NCI-H1436 treated with DMSO at 0.1 percent for 48 hours (cell line): ENCODE measurements around the gene SHD.
"Not testable (repeated sequence)": the region's sequence is repeated elsewhere in the genome, so short reads cannot be mapped to it uniquely, and the experiment has no call there.

Source experiments
- DNase-seq: peaks from one replicate; lab custom pipeline; 2025; lab: John Stamatoyannopoulos, UW

SHD gene

GRCh38 chr19:4278419-4279266 is at the start of gene SHD:
TSS of gene SHD (plus strand) at chr19:4279266. CDS start at chr19:4280064, 798 bp downstream.
- DNase-seq: no peak

GRCh38 chr19:4230237-4230636 is 48.8 kb upstream of the SHD start:
- not testable (repeated sequence) for DNase-seq

- DNase-seq: not testable (repeated sequence)
These were observed 47.5 kb upstream of the SHD start for GRCh38 chr19:4231521-4231920.

- DNase-seq: not testable (repeated sequence)
These were observed 46.9 kb upstream of the SHD start for GRCh38 chr19:4232139-4232538.

GRCh38 chr19:4232614-4233281 is 46.3 kb upstream of the SHD start:
- DNase-seq: no peak

GRCh38 chr19:4233282-4233853 is 45.7 kb upstream of the SHD start:
- DNase-seq: no peak

GRCh38 chr19:4234142-4234861 is 44.8 kb upstream of the SHD start:
- no peak for DNase-seq

- no peak for DNase-seq
These were observed 44.2 kb upstream of the SHD start for GRCh38 chr19:4234862-4235201.

GRCh38 chr19:4237510-4237909 is 41.6 kb upstream of the SHD start:
- DNase-seq: not testable (repeated sequence)

- DNase-seq: no peak
These were observed 40.2 kb upstream of the SHD start for GRCh38 chr19:4238831-4239230.

- DNase-seq: no peak
These were observed 37.1 kb upstream of the SHD start for GRCh38 chr19:4241824-4242430.

GRCh38 chr19:4245938-4246337 is 33.1 kb upstream of the SHD start:
- not testable (repeated sequence) for DNase-seq

GRCh38 chr19:4246767-4247593 is 32.1 kb upstream of the SHD start, which contains the start of gene YJU2:
TSS of gene YJU2 (plus strand) at chr19:4247080. CDS start at chr19:4247147, 67 bp downstream.
- DNase-seq: peak; percentile 98

GRCh38 chr19:4256563-4256962 is 22.5 kb upstream of the SHD start:
- DNase-seq: no peak

- DNase-seq: no peak
These were observed 22.0 kb upstream of the SHD start for GRCh38 chr19:4257025-4257424.

GRCh38 chr19:4258181-4258580 is 20.9 kb upstream of the SHD start:
- no peak for DNase-seq

- DNase-seq: no peak
These were observed 18.4 kb upstream of the SHD start for GRCh38 chr19:4260613-4261191.

GRCh38 chr19:4264812-4265211 is 14.3 kb upstream of the SHD start:
- no peak for DNase-seq

GRCh38 chr19:4266253-4267000 is 12.6 kb upstream of the SHD start:
- DNase-seq: no peak
